Stimulated activated CD8-positive, alpha-beta memory T cell treated with anti-CD3 and anti-CD28 coated beads, Interleukin-4, amount 100 ng/mL, for 1 hour (primary cell): Measurements from ENCODE around the gene SLC43A1.
"Not testable (repeated sequence)": the region's sequence is repeated elsewhere in the genome, so short reads cannot be mapped to it uniquely, and the experiment has no call there.

ENCODE experiments used
- DNase-seq, 2 donors: peaks; one replicate each; pipeline ENCODE4 v3.0.0-alpha.2; 2020; ENCODE audit warnings: low read depth in 2 of 2, low spot score in 1 of 2

The SLC43A1 gene

GRCh38 chr11:57515332-57516060 is at the start of gene SLC43A1:
SLC43A1 (minus strand) TSS chr11:57515702; CDS start chr11:57514111, 1,591 bp downstream.
- no peak for DNase-seq

DNA sequence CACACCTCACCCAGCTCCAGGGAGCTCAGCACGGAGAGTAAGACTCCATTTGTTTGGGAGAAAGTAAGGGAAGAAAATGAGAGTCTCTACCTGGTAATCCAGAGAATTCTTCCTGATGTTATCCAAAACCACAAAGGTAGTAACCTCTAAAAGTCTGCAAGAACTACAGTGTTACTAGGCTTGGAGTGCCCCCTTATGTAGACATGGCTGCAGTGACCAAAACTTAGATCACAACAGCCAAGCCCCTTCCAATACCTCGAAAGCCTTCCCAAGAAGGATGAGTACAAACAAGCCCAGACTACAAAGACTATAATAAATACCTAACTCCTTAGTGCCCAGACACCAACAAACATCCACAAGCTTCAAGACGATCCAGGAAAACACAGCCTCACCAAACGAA is 47.1 kb upstream of the SLC43A1 start:
- no peak for DNase-seq

GRCh38 chr11:57560146-57560545 is 44.6 kb upstream of the SLC43A1 start:
- DNase-seq = no peak

DNA sequence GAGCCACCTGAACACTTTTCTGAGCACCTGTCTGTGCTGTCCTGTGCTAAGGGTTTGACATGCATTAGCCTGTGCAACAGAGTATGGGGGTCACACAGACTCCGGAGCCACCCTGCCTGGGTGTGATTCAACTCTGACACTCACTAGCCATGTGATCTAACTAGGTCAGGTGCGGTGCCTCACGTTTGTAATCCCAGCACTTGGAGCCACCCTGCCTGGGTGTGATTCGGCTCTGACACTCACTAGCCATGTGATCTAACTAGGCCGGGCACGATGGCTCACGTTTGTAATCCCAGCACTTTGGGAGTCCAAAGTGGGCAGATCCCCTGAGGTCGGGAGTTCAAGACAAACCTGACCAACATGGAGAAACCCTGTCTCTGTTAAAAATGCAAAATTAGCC is 40.5 kb upstream of the SLC43A1 start:
- DNase-seq = no peak

DNA sequence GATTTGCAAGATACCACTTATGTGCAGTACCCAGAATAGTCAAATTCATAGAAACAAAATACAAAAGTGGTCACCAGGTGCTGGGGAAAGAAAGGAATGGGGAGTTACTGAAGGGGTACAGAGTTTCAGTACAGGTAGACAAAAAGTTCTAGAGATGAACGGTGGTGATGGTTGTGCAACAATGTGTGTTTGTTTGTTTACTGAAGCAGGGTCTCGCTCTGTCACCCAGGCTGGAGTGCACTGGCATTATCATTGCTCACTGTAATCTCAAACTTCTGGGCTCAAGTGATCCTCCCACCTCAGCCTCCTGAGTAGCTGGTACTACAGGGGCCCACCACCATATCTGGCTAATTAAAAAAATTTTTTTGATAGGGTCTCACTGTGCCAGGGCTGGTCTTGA is 39.9 kb upstream of the SLC43A1 start:
- DNase-seq = no peak

GRCh38 chr11:57552479-57552878 is 37.0 kb upstream of the SLC43A1 start:
- no peak for DNase-seq

DNA sequence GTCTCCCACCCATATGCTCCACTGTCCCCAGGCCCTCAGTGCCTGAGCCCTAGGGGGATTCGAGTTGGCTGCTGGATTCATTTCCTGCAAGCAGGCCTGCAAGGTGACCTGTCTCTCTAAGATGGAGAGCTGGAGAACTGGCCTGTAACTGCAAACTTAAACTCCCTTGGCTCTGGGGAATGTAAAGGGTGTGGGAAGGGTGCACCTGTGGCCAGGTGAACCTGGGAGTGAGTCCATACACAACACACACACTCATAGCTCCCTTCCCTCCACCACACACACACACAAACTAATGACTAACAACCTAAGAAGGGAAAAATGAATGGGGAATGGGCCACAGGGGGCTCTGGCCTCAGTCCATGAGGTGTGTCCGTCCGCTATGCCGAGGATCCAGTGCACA is 36.4 kb upstream of the SLC43A1 start:
- no peak for DNase-seq

DNA sequence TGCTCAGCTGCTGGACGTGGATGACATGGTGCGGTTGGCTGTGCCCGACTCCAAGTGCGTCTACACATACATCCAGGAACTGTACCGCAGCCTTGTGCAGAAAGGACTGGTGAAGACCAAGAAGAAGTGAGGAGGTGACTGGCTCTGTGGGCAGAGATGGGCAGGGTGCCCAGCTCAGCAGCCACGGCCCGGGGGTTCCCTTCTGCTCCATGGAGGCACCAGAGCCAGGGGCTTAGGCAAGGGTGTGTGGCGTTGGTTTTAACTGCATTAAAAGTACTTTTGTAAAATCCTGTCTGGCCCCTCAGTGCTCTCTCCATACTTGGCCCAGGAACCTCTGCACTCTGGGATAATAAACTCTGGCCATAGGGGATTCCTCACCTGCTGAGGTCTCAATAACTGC is 34.5 kb upstream of the SLC43A1 start:
- no peak for DNase-seq

- DNase-seq = no peak
These were observed 32.4 kb upstream of the SLC43A1 start for GRCh38 chr11:57547854-57548377.

DNA sequence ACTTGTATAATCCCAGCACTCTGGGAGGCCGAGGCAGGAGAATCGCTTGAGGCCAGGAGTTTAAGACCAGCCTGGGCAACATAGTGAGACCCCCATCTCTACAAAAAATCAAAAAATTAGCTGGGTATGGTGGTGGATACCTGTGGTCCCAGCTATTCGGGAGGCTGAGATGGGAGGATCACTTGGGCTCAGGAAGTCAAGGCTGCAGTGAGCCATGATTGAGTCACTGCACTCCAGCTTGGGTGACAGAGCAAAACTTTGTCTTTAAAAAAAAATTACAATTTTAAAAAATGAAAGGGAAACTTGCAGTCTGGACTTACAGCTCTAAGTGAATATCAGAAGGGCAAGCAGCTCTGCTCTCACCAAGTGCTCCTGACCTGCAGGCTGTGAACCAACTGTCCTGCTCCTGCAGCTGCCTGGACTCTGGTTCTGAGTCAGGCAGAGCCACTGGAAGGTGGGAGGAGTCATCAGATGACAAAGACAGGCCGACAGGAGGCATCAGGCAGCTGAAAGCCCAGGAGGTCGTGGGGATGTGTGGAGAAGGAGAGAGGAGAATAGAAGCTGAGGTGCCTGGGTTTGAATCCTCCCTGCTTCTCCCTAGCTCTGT is 31.5 kb upstream of the SLC43A1 start:
- DNase-seq = no peak

- no peak for DNase-seq
These were observed 30.9 kb upstream of the SLC43A1 start for GRCh38 chr11:57546451-57546850.

DNA sequence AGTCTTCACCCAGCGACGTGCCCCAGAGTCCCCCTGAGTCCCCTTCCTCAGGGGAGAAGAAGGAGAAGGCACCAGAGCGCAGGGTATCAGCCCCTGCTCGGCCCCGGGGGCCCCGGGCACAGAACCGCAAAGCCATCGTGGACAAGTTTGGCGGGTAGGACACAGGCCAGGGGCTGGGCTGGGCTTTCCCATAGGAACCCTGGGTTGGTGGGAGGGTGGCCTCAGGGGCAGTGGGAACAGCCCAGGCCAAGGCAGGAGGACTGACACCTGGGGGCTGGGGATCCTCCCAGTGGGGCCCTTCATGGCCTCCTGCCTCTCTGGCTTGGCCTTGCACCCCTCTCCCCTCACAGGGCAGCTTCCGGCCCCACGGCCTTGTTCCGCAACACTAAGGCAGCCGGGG is 30.4 kb upstream of the SLC43A1 start:
- no peak for DNase-seq

DNA sequence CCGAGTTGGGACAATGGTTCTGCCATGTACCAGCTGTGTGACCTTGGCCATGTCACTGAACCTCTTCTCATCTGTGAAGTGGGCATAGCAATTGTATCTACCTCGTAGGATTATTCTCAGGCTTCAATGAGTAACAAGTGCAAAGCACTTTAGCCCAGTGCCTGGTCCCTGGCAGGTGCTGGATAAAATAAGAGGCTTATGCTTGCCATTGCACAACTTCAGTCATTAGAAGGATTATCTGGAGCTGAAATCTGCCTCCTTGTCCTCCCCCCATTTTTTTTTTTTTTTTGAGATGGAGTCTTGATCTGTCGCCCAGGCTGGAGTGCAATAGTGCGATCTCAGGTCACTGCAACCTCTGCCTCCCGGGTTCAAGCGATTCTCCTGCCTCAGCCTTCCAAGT is 29.1 kb upstream of the SLC43A1 start:
- no peak for DNase-seq

DNA sequence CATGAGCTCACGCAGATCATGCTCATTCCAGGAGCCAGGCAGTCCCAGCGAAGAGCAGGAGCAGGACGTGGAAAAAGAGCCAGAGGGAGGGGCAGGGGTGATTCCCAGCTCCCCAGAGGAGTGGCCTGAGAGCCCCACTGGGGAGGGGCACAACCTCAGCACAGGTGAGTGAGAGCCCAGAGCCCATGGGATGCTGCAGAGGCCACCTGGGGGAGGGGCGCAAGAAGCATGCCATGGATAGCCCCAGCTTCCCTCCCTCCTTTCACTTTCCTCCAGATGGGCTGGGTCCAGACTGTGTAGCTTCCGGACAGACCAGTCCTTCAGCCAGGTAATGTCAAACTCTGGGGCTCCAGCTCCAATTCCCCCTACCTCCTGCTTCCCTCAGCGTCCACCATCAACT is 28.1 kb upstream of the SLC43A1 start:
- DNase-seq = no peak

DNA sequence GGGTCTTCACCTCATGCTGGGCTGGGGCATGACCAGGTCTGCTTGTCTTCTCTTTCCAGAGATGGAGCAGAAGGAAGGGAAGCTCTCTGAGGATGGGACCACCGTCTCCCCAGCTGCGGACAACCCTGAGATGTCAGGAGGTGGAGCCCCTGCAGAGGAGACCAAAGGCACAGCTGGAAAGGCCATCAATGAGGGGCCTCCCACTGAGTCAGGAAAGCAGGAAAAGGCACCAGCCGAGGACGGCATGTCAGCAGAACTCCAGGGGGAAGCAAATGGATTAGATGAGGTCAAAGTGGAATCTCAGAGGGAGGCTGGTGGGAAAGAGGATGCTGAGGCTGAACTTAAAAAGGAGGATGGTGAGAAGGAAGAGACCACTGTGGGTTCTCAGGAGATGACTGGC is 27.1 kb upstream of the SLC43A1 start:
- DNase-seq = no peak

- no peak for DNase-seq
These were observed 25.7 kb upstream of the SLC43A1 start for GRCh38 chr11:57541169-57541568.

- DNase-seq = no peak
These were observed 23.8 kb upstream of the SLC43A1 start for GRCh38 chr11:57539342-57539741.

DNA sequence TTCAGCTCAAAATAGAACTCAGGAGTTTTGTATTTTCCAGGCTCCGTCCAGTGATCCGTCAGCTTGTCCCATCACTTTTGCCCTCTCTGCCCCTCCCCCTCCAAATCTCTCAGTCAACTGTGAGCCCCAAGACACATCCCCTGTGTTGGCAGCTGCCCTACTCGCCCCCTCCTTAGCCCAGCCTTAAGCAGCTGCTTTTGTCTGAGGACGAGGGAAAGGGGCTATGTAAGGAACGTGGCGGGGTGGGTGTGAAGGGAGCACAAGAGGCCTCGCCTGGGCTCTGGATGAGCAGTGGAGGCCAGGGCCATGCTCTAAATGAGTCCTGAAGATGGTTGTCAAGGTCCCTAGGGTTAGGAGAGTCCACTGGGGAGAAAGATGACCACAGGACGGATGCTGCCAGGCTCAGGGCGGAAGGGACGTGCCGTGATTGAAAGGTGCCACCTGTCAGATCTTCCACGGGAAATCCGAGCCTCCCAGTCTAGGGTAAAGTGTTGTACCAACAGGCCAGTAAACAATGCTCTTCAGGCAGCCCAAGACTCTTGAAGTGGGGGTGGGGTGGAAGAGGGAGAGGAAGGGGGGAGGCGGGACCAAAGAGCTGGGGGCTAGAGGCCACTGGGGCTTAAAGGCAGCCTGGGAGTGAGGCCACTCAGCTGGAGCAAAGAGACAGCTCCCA is 21.6 kb upstream of the SLC43A1 start, which contains the start of gene SMTNL1:
Gene SMTNL1 (plus strand): TSS at position 649 of the 673 bp plus-strand sequence. CDS start 5,048 bp downstream, outside the sequence.
- DNase-seq = no peak

- not testable (repeated sequence) for DNase-seq
These were observed 18.9 kb upstream of the SLC43A1 start for GRCh38 chr11:57534449-57534848.

DNA sequence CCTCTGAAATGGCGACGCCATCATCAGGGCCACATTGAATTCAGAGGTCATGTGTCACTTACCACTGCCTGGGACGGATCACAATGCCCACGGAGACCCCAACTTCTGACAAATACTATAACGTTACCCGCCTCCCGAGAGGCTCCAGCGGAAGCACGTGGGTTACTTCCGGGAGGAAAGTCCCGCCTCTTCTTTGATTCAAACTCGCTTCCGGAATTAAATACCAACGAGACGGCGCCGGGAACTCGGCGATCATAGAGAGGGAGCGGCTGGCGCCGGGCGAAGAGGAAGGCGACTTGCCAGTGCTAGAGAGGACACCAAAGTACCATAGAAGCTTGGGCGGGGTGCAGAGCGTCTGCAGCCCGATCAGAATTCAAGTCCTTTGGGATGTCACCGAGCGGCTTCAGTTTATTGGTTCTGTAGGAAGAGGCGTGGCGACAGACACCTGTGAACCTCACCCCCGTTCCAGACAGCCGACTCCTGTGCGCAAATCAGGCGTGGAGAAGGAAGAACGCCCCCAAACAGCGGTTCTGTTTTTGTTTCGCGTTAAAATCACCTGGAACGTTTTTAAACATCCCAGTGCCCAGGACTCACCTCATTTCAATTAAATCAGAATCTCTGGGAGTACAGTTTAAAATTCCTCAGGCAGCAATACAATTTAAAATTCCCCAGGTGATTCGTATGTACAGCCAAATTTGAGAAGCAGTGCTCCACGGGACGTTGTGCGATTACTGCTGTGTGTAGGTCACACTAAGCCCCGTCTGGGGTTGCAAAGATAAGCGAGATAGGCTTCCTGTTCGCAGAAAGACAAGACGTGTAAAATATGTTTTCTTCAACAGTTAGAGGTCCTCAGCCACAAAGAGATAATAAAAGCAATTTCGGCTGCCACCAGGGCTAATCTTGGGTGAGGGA is 15.3 kb upstream of the SLC43A1 start, which contains the start of gene TIMM10:
Gene TIMM10 (minus strand): TSS at position 159 of the 912 bp plus-strand sequence. CDS start 565 bp downstream, outside the sequence.
- DNase-seq = peak; percentile 86 to 88

- DNase-seq = no peak
These were observed 14.7 kb upstream of the SLC43A1 start for GRCh38 chr11:57530215-57530595.
